ENCODE measurements around the gene PPP1R13B.

PPP1R13B gene

DNA sequence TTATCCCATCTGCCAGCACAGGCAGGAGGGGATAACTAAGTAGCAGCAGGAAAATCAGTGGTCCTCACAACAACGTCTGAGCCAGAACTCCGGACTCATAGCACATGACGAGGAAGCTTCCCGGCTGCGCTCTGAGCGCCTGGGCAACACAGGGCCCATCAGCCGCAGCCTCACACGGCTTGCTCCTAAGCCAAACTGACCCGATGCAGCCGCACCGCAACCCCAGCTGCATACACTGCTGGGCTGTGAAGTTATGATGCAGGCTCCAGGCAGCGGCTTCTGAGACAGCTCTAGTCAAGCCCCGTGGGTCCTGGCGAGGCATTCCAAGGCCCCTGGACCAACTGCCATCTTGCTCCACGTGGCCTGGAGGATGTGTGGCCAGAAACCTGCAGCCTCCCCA lies 103.7 kb downstream of the PPP1R13B start:
- TF ChIP-seq CTCF (IDR thresholded peaks at IDR 0.05) = no peak

DNA sequence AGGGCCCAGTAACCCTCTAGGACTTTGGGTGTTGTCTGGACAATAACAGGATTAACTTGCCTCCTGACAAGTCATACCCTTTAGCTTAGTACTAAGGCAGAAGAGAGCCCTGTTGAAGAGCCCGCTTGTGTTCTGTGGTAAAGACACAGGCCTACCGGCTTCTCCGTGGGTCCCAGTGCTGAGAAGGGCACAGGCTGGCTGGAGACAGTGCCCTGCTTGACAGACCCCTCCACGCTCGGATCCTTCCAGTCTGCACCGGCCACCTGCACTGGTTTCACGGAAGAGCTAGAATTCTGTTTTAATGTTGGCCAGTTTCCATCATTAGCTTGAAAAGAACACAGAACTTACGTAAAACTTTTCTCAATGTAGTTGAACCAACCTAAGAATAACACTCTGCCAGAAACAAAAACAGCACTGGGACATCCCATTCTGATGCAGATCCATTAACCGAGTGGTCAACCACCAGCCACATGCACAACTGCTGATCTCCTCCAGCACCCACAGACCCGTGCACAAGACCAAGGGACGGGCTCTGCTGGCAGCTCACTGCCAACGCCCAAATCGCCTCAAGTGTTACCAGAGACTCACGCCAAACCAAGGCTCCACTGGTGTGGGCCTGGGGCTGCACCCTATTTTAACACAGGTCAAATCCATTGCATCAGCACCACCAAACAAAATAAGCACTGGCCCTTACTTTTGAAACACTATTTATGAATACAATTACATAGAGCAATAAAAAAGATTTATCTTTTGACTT lies 104.7 kb downstream of the PPP1R13B start:
- H3K36me3 ChIP-seq = no peaks in the 10 kb centered on the region
- no peaks in the 10 kb centered on the region for H3K9me3 ChIP-seq
- peaks cover 4 to 9% of the 10 kb centered on the region in 2 experiments for H3K4me1 ChIP-seq (ENCODE audit: control insufficient read depth in 1 of 2, insufficient read depth in 1 of 2, low read depth in 1 of 2, low read length in 1 of 2)
- TF ChIP-seq CTCF (IDR thresholded peaks at IDR 0.05) = no peak
- no peak overlapping the region for H3K4me3 ChIP-seq (ENCODE audit: low read depth in 1 of 2, low read length in 1 of 2)
- no peaks in the 10 kb centered on the region for H3K27me3 ChIP-seq
- no peak overlapping the region for H3K27ac ChIP-seq

More for the DNA sequence above, 103.7 kb downstream of the PPP1R13B start:
- H3K27ac ChIP-seq = no peak overlapping the region
- H3K36me3 ChIP-seq = no peaks in the 10 kb centered on the region
- no peaks in the 10 kb centered on the region for H3K9me3 ChIP-seq
- no peak overlapping the region for H3K4me3 ChIP-seq (ENCODE audit: low read depth in 1 of 2, low read length in 1 of 2)
- H3K4me1 ChIP-seq (ENCODE audit: control insufficient read depth in 1 of 2, insufficient read depth in 1 of 2, low read depth in 1 of 2, low read length in 1 of 2) = peaks cover 4 to 9% of the 10 kb centered on the region in 2 experiments
- no peaks in the 10 kb centered on the region for H3K27me3 ChIP-seq

DNA sequence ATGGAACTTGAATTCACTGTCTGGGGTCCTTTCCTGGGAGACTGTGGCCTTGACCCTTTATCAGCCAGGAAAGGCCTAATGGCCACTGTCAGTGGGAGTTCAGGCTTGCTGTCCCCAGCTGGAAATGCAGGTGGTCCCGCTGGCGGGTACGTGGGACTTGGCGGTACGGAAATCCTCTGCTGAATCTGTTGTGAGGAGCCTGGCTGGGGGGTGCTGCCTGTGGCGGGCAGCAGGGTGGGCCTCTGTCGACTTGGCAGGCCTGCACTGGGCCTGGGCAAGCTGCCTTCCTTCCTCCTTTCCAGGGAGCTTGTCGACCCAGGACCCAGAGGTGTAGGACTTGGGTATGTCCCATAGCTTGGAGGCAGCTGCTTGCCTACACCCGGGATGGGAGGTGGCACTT lies 105.5 kb downstream of the PPP1R13B start:
- H3K27ac ChIP-seq = no peak overlapping the region
- H3K27me3 ChIP-seq = no peaks in the 10 kb centered on the region
- no peak overlapping the region for H3K4me3 ChIP-seq (ENCODE audit: low read depth in 1 of 2, low read length in 1 of 2)
- H3K9me3 ChIP-seq = no peaks in the 10 kb centered on the region
- H3K36me3 ChIP-seq = no peaks in the 10 kb centered on the region
- H3K4me1 ChIP-seq (ENCODE audit: control insufficient read depth in 1 of 2, insufficient read depth in 1 of 2, low read depth in 1 of 2, low read length in 1 of 2) = peaks cover 4 to 9% of the 10 kb centered on the region in 2 experiments
- TF ChIP-seq CTCF (IDR thresholded peaks at IDR 0.05) = no peak

GRCh38 chr14:103740991-103741689 lies 106.2 kb downstream of the PPP1R13B start:
- no peaks in the 10 kb centered on the region for H3K27me3 ChIP-seq
- H3K9me3 ChIP-seq = no peaks in the 10 kb centered on the region
- no peak overlapping the region for H3K4me3 ChIP-seq (ENCODE audit: low read depth in 1 of 2, low read length in 1 of 2)
- peaks cover 4 to 9% of the 10 kb centered on the region in 2 experiments for H3K4me1 ChIP-seq (ENCODE audit: control insufficient read depth in 1 of 2, insufficient read depth in 1 of 2, low read depth in 1 of 2, low read length in 1 of 2)
- TF ChIP-seq CTCF (IDR thresholded peaks at IDR 0.05) = no peak
- no peak overlapping the region for H3K27ac ChIP-seq
- no peaks in the 10 kb centered on the region for H3K36me3 ChIP-seq

DNA sequence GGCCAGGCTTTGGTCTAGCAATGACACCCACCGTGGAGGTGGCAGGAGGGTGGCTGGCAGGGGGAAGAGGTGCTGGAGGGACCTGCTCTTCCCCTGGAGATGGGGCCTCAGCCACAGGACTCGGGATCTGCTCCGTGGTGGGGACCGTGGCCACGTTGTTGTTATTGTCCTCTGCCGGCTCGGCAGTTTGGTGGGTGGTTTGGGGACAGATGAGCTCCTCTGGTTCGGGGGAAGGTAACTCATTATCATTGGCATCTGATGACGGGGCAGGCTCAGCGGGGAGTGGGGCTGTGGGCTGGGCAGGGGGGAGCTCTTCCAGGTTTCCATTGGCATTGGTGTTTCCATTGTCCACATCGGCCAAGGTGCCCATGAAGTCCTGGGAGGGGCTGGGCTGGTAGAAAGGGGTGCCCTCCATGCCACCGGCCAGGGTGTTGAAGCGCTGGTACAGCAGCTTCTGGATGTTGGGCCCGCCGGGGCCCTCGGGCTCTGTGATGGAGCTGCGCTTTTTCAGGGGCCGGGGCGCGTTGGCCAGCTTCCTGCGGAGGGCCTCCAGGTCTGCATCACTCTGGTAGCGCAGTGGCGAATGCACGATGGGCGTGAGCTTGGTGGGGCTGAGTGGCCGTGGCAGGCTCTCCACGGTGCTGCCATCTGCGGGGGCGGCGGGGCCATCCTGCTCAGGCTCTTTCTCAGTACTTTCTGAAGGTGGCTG lies 107.4 kb downstream of the PPP1R13B start:
- H3K4me1 ChIP-seq (ENCODE audit: control insufficient read depth in 1 of 2, insufficient read depth in 1 of 2, low read depth in 1 of 2, low read length in 1 of 2) = peaks cover 4 to 9% of the 10 kb centered on the region in 2 experiments
- no peaks in the 10 kb centered on the region for H3K36me3 ChIP-seq
- H3K9me3 ChIP-seq = no peaks in the 10 kb centered on the region
- no peak overlapping the region for H3K27ac ChIP-seq
- no peaks in the 10 kb centered on the region for H3K27me3 ChIP-seq
- H3K4me3 ChIP-seq (ENCODE audit: low read depth in 1 of 2, low read length in 1 of 2) = no peak overlapping the region
- no peak for TF ChIP-seq CTCF (IDR thresholded peaks at IDR 0.05)
